Keratinocyte (primary cell): ENCODE data around the gene ERICH2. TPM values are rescaled to one million over a fixed set of nuclear protein-coding genes. Genes with fewer than 3 reads are reported as not detected.

Experiments
- DNase-seq: peaks from one replicate; pipeline ENCODE4 v3.0.0-alpha.2; 2011; ENCODE audit warnings: low read depth, missing footprints, low spot score
- FAIRE-seq: peaks from 2 replicates; lab custom pipeline; 2011; peaks lifted over from hg19 to GRCh38; lab: Jason Lieb, UNC
- H2AFZ ChIP-seq: 2 replicates; pipeline ENCODE4 v1.6.0; 2012; ENCODE audit warnings: low read length, control low read depth, inconsistent platforms; ENCODE audit not compliant: control insufficient read depth
- H3K27ac ChIP-seq: 2 replicates; pipeline ENCODE4 v1.5.1; 2011; ENCODE audit warnings: low read length; ENCODE audit not compliant: control insufficient read depth, insufficient read depth
- H3K27me3 ChIP-seq: 3 replicates; pipeline ENCODE4 v1.6.0; 2011; ENCODE audit warnings: low read length; ENCODE audit not compliant: control insufficient read depth, insufficient read depth; ENCODE audit errors: extremely low read depth
- H3K36me3 ChIP-seq, 2 experiments: 2 replicates in 1 of 2; 3 replicates in 1 of 2; pipeline ENCODE4 v1.5.1; 2011; ENCODE audit warnings: low read length in 2 of 2, mild to moderate bottlenecking in 1 of 2; ENCODE audit not compliant: control insufficient read depth in 2 of 2, insufficient read depth in 2 of 2; ENCODE audit errors: extremely low read depth in 1 of 2
- H3K4me1 ChIP-seq: 3 replicates; pipeline ENCODE4 v1.5.1; 2011; ENCODE audit warnings: low read length; ENCODE audit not compliant: control insufficient read depth, insufficient read depth; ENCODE audit errors: extremely low read depth
- H3K4me2 ChIP-seq: 3 replicates; pipeline ENCODE4 v1.6.0; 2011; ENCODE audit warnings: low read depth, low read length; ENCODE audit not compliant: control insufficient read depth, insufficient read depth; ENCODE audit errors: extremely low read depth
- H3K4me3 ChIP-seq, 3 experiments: fragments of 200-600 bp in 1 of 3; sonication (generic) in 1 of 3; 2 replicates in 2 of 3; 3 replicates in 1 of 3; pipeline ENCODE4 v1.5.1; 2011 to 2016; ENCODE audit warnings: low read length in 3 of 3, mild to moderate bottlenecking in 3 of 3, control low read depth in 2 of 3, inconsistent platforms in 1 of 3, low read depth in 1 of 3, mixed read lengths in 1 of 3, mixed run types in 1 of 3, moderate library complexity in 1 of 3; ENCODE audit not compliant: control insufficient read depth in 2 of 3, insufficient read depth in 2 of 3; ENCODE audit errors: extremely low read depth in 1 of 3
- H3K79me2 ChIP-seq: 2 replicates; pipeline ENCODE4 v1.6.0; 2012; ENCODE audit warnings: low read length; ENCODE audit not compliant: control insufficient read depth, insufficient read depth
- H3K9ac ChIP-seq: 3 replicates; pipeline ENCODE4 v1.6.0; 2011; ENCODE audit warnings: low read length; ENCODE audit not compliant: control insufficient read depth, insufficient read depth; ENCODE audit errors: extremely low read depth
- H3K9me1 ChIP-seq: 3 replicates; pipeline ENCODE4 v1.6.0; 2011; ENCODE audit warnings: low read length; ENCODE audit not compliant: control insufficient read depth, insufficient read depth; ENCODE audit errors: extremely low read depth
- H3K9me3 ChIP-seq: 2 replicates; pipeline ENCODE4 v1.5.1; 2012; ENCODE audit warnings: low read depth, low read length; ENCODE audit not compliant: control insufficient read depth
- H4K20me1 ChIP-seq: 3 replicates; pipeline ENCODE4 v1.6.0; 2011; ENCODE audit warnings: low read length; ENCODE audit not compliant: control insufficient read depth, insufficient read depth; ENCODE audit errors: extremely low read depth
- EZH2 ChIP-seq: IDR thresholded peaks from one replicate; pipeline ENCODE4 v1.6.1; 2012; ENCODE audit warnings: inconsistent platforms, mild to moderate bottlenecking, low read length, moderate library complexity
- dilution Hi-C: fragments of 300-500 bp; cut with MboI; formaldehyde crosslinking; loops from one replicate; pipeline ENCODE4 v1.7.0; 2020; ENCODE audit warnings: low sequenced_read_pairs; ENCODE audit not compliant: extremely low pct_ligation_motif_present
- polyA plus RNA-seq, 5 experiments: library from polyadenylated mRNA; depleted of rRNA in 3 of 5; stranded (reverse) in 3 of 5; stranded (forward) in 1 of 5; unstranded in 1 of 5; fragments of >200 nt; gene quantifications; 1 replicate in 1 of 5; 2 replicates in 3 of 5; 3 replicates in 1 of 5; pipeline versions ENCODE4 v1.2.1 to v1.2.3, GENCODE V29; 2011 to 2012; ENCODE audit warnings: missing spikeins in 2 of 5, low read depth in 1 of 5, low replicate concordance in 1 of 5
- TF ChIP-seq, protein P1 (sequence below), 3 experiments: IDR thresholded peaks in 1 of 3; conservative IDR thresholded peaks in 1 of 3; optimal IDR thresholded peaks in 1 of 3; 2 replicates in 2 of 3; 3 replicates in 1 of 3; pipeline versions ENCODE3 to v1.5.1; 2011; ENCODE audit warnings: low read length in 3 of 3, mild to moderate bottlenecking in 3 of 3, moderate library complexity in 2 of 3, control low read depth in 1 of 3, inconsistent platforms in 1 of 3; ENCODE audit not compliant: insufficient read depth in 2 of 3; ENCODE audit errors: extremely low read depth in 1 of 3

The ERICH2 gene
- polyA plus RNA-seq, 1 donor (not counting 4 experiments of a cell fraction or from before 2014, with no cell fraction given) = 1.3 TPM

DNA sequence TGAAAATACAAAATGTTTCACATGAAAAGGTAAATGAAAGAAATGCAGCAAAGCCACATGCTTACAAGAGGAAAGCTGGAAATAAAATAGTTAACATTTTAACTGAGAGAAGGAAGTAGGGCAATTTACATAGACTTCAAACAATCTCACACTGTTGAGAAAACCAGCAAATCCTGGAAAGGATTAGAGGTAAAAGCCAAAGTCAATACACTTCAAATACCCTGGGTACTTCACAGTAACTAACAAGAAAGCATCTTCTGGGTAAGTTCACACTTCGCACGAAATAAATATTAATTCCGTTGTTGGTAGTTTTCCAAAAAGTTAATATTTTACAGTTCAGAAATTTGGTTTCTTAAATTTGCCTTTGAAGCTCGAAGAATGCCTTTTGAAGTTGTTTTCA is 3.5 kb upstream of the ERICH2 start:
- dilution Hi-C loops = no loop called here
- TF ChIP-seq, protein P1, sequence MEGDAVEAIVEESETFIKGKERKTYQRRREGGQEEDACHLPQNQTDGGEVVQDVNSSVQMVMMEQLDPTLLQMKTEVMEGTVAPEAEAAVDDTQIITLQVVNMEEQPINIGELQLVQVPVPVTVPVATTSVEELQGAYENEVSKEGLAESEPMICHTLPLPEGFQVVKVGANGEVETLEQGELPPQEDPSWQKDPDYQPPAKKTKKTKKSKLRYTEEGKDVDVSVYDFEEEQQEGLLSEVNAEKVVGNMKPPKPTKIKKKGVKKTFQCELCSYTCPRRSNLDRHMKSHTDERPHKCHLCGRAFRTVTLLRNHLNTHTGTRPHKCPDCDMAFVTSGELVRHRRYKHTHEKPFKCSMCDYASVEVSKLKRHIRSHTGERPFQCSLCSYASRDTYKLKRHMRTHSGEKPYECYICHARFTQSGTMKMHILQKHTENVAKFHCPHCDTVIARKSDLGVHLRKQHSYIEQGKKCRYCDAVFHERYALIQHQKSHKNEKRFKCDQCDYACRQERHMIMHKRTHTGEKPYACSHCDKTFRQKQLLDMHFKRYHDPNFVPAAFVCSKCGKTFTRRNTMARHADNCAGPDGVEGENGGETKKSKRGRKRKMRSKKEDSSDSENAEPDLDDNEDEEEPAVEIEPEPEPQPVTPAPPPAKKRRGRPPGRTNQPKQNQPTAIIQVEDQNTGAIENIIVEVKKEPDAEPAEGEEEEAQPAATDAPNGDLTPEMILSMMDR (optimal IDR thresholded peaks at IDR 0.05 in 1 of 3, IDR thresholded peaks at IDR 0.05 in 1 of 3, conservative IDR thresholded peaks at IDR 0.05 in 1 of 3; ENCODE audit: extremely low read depth in 1 of 3, insufficient read depth in 2 of 3, low read length in 3 of 3) = no peak
- no peak for TF ChIP-seq EZH2
- no peaks in the 10 kb centered on the region for H4K20me1 ChIP-seq
- no peak overlapping the region for H3K4me2 ChIP-seq
- H3K9me3 ChIP-seq = no peaks in the 10 kb centered on the region
- no peaks in the 10 kb centered on the region for H3K79me2 ChIP-seq
- no peak overlapping the region for H3K4me3 ChIP-seq
- no peak overlapping the region for H3K27ac ChIP-seq
- no peak overlapping the region for H3K9ac ChIP-seq
- H2AFZ ChIP-seq = no peak overlapping the region
- FAIRE-seq (no peak), DNase-seq (no peak)
- H3K36me3 ChIP-seq = no peaks in the 10 kb centered on the region
- no peaks in the 10 kb centered on the region for H3K9me1 ChIP-seq
- peaks cover 7% of the 10 kb centered on the region for H3K4me1 ChIP-seq
- H3K27me3 ChIP-seq = no peaks in the 10 kb centered on the region

DNA sequence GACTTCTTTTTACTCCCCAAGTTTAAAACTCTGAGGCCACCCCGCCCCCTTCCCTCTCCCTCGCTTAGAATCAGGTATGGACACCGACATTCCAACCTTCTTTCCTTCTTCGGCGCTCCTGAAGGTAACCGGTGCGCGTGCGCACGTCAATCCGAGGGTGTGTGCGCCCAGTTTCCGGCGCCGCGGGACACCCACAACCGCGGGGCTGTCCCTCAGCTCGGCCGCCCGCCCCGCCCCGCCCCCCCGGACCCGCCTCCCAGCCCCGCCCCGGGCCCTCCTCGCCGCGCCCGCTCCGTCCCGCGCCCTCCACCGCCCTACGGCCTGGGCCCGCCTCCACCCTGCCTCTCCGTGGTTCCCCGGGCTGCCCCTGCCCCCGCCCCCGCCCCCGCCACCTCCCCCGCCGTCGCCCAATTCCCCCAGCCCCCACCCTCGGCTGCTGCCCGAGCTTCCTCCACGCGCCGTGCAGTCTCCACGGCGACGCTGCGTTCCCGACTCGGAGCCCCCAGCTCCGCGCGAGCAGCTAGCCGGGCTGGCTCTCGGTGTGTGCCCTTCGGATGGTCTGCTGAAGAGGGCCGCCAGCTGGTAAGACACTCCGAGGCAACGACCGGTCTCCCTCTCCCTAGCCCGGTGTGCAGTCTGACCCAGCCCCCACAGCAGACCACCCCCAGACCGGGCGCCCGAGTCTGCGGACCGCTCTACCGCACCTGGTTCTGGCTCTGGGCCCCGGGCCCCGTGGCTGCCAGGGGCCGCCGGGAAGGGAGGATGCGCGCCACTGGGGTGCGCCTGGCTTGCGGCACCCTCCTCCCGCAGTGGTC is 635 bp downstream of the ERICH2 start:
- H3K4me2 ChIP-seq = peak overlapping the region; percentile 95
- H3K9ac ChIP-seq = peak overlapping the region; percentile 82
- no peaks in the 10 kb centered on the region for H4K20me1 ChIP-seq
- H3K36me3 ChIP-seq = no peaks in the 10 kb centered on the region
- H3K27me3 ChIP-seq = no peaks in the 10 kb centered on the region
- no peaks in the 10 kb centered on the region for H3K9me3 ChIP-seq
- no peaks in the 10 kb centered on the region for H3K9me1 ChIP-seq
- peak overlapping the region; percentile 86 to 94 (median 88) for H3K4me3 ChIP-seq
- no peak for FAIRE-seq
- peak overlapping the region; percentile 77 for H3K27ac ChIP-seq
- TF ChIP-seq EZH2 = no peak
- TF ChIP-seq, protein P1 (optimal IDR thresholded peaks at IDR 0.05 in 1 of 3, IDR thresholded peaks at IDR 0.05 in 1 of 3, conservative IDR thresholded peaks at IDR 0.05 in 1 of 3; ENCODE audit: extremely low read depth in 1 of 3, insufficient read depth in 2 of 3, low read length in 3 of 3) = no peak
- no peaks in the 10 kb centered on the region for H3K79me2 ChIP-seq
- H3K4me1 ChIP-seq = peaks cover 10% of the 10 kb centered on the region
- dilution Hi-C loops = no loop called here
- peak; percentile 58 for DNase-seq
- H2AFZ ChIP-seq = peak overlapping the region; percentile 91
